Omental fat pad (tissue), 4 donors: ENCODE results near the gene ABCB9. TPM values are rescaled to one million over a fixed set of nuclear protein-coding genes. Genes with fewer than 3 reads are reported as not detected.

Experiments used
- ATAC-seq: fragments of 150-250 bp; one replicate; pipeline ENCODE4 v1.9.1; 2016; ENCODE audit warnings: mild to moderate bottlenecking, moderate library complexity; ENCODE audit not compliant: low FRiP score
- DNase-seq: peaks from one replicate; pipeline ENCODE4 v3.0.0-alpha.2; 2019; ENCODE audit warnings: low spot score
- total RNA-seq, 4 donors: library from RNA; depleted of rRNA; stranded (reverse); fragments of >200 nt; gene quantifications; one replicate each; pipeline ENCODE4 v1.1.0, GENCODE V29; 2016
- TF ChIP-seq, protein P1 (sequence below), 3 donors: fragments of 450-650 bp; IDR thresholded peaks; one replicate each; pipeline ENCODE4 v1.5.1; 2016 to 2017; ENCODE audit warnings: antibody characterized with exemption in 3 of 3, mild to moderate bottlenecking in 3 of 3, moderate library complexity in 2 of 3

Gene ABCB9
- total RNA-seq, 4 donors from 2014 or later, result 1.3 to 4.7 (median 2.7) TPM

DNA sequence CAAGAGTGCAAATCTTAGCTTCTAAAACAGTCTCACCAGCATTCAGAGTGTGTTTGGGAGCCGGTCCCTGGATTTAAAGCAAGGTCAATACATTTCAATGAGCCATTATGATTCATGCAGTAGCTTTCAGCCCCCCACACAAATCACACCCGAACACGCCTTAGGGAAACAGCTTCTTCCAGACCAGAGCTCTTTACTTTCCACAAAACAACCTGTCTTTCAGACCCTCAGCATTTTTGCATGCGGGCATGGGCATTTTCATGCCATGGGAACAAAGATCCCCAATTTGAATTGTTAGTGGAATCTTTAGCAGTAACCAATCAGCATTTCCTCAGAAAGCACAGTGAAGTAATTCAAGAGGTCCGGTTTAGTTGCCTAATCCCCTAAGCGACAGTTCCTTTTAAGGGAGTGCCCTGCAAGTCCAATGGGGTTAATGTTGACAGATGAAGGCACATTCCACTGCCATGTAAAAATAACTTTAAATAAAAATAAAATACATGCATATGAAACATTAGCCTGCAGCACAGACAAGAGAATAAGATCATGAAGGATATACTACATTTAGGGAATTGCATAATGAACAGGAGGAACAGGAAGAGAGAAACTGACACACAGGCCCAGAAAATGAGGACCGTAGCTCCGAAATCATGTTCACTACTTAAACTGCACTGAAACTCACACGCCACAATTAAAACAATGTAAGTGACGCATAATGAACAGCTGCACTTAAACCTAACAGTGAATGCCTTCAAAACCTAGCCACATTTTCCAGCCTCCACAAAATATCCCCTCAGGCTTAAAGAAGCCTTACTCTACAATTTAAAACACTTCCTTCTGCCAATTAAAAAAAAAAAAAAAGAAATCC lies 74.4 kb downstream of the ABCB9 start:
- ATAC-seq (no peak), DNase-seq (no peak)
- TF ChIP-seq, protein P1, sequence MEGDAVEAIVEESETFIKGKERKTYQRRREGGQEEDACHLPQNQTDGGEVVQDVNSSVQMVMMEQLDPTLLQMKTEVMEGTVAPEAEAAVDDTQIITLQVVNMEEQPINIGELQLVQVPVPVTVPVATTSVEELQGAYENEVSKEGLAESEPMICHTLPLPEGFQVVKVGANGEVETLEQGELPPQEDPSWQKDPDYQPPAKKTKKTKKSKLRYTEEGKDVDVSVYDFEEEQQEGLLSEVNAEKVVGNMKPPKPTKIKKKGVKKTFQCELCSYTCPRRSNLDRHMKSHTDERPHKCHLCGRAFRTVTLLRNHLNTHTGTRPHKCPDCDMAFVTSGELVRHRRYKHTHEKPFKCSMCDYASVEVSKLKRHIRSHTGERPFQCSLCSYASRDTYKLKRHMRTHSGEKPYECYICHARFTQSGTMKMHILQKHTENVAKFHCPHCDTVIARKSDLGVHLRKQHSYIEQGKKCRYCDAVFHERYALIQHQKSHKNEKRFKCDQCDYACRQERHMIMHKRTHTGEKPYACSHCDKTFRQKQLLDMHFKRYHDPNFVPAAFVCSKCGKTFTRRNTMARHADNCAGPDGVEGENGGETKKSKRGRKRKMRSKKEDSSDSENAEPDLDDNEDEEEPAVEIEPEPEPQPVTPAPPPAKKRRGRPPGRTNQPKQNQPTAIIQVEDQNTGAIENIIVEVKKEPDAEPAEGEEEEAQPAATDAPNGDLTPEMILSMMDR (IDR thresholded peaks at IDR 0.05), result no peak

DNA sequence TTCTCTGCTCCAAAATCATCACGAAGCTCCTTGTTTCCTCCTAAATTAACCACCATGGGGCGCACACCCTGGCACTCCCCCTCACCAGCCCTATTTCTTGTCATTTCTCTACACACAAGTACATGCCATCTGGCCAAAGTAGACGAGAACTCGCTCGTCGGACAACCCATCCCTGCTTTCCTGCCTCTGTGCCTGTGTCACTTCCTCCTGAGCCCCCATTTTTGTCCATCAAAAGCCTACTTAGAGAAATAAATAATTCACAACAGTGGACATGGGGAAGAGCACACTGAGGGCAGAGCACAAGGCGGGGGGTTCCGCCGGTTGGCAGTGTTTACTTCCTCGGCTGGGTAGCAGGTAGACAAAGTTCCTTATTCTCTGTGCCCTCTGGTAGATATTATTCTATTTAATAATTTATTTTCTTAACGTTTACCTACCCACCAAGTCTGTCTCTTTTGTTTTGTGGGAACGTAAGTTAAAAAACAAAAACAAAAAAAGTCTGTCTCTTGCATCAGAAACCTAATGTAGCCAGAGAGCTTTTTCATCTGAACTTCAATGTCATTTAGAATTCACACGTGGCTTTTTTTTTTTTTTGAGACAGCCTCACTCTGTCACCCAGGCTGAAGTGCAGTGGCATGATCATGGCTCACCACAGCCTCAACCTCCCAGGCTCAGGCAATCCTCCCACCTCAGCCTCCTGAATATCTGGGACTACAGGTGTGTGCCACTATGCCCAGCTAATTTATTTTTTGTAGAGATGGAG lies 76.3 kb downstream of the ABCB9 start:
- no peak for ATAC-seq
- TF ChIP-seq, protein P1 (IDR thresholded peaks at IDR 0.05), result no peak
- no peak for DNase-seq

DNA sequence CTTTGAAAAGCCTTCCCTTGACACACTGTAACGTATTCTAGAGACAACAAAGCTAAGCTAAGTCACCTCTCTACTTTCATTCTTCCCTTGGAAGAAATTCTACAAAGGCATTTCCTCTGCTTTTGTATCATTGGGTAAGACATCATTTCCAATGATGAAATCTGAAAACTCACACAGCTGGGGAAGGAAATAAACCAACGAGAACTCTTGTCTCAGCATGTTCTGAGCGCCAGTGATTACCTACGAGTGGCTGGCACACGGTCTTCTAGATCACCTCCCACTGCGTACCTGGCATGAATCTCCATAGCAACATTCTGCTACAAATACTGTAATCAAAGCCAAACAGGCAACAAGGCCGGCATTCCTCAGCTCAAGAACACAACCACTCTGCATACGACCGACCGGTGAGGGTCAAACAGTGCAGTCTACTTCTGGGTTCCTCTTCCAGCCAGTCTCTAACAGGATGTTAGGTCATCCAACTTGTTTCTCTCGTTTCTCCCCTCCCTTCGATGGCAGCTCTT lies 78.0 kb downstream of the ABCB9 start:
- TF ChIP-seq, protein P1 (IDR thresholded peaks at IDR 0.05), result no peak
- ATAC-seq, result peak; percentile 89
- DNase-seq, result no peak

DNA sequence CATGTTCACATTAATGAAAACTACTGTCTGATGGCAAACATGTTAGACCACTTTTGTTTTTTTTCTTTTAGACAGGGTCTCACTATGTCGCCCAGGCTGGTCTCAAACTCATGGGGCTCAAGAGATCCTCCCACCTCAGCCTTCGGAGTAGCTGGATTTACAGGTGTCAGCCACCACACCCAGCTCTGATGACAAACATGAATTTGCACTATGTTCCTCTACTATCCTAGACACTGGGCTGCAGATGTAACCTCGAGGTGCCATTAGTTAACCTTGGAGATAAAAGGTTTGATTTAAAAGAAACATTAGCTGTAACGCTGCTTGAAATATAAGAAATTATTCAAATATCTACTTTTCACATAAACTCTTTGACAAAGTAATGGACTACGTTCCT lies 78.4 kb downstream of the ABCB9 start:
- DNase-seq, result no peak
- ATAC-seq, result no peak
- TF ChIP-seq, protein P1 (IDR thresholded peaks at IDR 0.05), result no peak

DNA sequence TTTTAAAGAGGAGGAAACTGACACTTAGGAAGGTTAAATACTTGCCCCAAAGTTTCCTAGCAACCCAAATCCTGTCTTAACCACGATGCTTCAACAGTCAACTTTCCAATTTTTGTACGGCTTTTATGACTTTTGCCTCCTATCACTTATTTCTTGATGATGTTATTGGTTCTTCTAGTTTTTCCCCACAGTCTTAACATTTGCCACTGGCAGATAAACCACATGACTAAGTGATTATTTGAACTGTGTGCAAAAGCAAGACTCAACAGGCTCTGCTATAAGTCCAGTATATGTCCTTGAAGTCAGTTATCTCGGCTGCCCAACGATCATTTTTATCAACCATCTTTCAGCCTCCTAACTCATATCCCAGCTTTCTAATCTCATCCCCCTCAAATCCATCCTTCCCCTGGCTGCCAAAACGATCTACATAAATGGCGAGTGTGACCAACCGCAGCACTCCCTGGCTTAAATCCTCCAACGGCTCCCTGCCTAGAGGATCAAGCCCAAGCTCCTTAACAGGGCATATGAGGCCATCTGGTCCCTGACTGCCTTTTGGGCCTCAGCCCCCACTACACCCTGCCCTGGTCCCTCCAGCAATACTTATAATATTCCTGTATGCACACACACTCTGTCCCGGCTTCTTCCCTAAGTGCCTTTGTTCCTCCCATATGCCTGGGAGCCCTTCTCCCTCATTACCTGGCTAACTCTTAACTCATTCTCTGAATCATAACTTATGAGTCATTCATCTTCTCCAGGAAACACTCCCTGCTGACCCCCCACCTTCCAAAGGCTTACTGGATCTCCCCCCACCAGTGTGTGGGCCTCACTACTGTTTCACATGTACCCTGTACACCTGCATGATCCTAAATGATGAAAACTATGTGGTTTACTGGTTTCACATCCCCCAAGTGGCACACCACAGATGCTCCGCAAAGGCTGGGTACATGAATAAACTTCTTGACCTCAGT lies 79.1 kb downstream of the ABCB9 start:
- TF ChIP-seq, protein P1 (IDR thresholded peaks at IDR 0.05), result no peak
- DNase-seq, result no peak
- ATAC-seq, result peak; percentile 65

DNA sequence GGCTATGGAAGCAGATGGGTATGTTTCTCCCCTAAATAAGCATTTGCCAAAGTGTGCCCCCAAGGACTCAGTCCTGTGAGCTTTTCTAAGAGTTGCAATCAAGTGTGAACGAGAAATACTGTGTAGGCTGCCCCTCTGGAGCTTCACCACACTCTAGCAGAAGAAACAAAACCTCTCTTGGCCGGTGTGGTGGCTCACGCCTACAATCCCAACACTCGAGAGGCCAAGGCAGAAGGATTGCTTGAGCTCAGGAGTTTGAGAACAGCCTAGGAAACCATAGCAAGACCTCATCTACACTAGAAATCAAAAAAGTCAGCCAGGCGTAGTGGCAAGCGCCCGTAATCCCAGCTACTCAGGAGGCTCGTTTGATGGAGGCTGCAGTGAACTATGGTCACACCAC lies 80.1 kb downstream of the ABCB9 start:
- ATAC-seq (no peak), DNase-seq (no peak)
- TF ChIP-seq, protein P1 (IDR thresholded peaks at IDR 0.05), result no peak
